NCI-H1048 (cell line): ENCODE measurements around the gene HAVCR1.
"Not testable (repeated sequence)": the region's sequence is repeated elsewhere in the genome, so short reads cannot be mapped to it uniquely, and the experiment has no call there.

ENCODE experiments used
- DNase-seq: peaks from one replicate; lab custom pipeline; 2025; lab: John Stamatoyannopoulos, UW

HAVCR1 gene

GRCh38 chr5:157049605-157050004 is 9.3 kb downstream of the HAVCR1 start:
- no peak for DNase-seq

- DNase-seq: no peak
These were observed 11.0 kb downstream of the HAVCR1 start for GRCh38 chr5:157047898-157048297.

GRCh38 chr5:157047016-157047415 is 11.9 kb downstream of the HAVCR1 start:
- DNase-seq: not testable (repeated sequence)

GRCh38 chr5:157046041-157046440 is 12.9 kb downstream of the HAVCR1 start:
- no peak for DNase-seq

GRCh38 chr5:157045601-157046000 is 13.3 kb downstream of the HAVCR1 start:
- no peak for DNase-seq

- DNase-seq: no peak
These were observed 20.2 kb downstream of the HAVCR1 start for GRCh38 chr5:157038568-157039187.

- not testable (repeated sequence) for DNase-seq
These were observed 24.5 kb downstream of the HAVCR1 start for GRCh38 chr5:157034106-157035072.

GRCh38 chr5:157033071-157033583 is 25.8 kb downstream of the HAVCR1 start:
- no peak for DNase-seq

- no peak for DNase-seq
These were observed 28.2 kb downstream of the HAVCR1 start for GRCh38 chr5:157030692-157031091.

GRCh38 chr5:157029457-157029856 is 29.5 kb downstream of the HAVCR1 start:
- DNase-seq: no peak

GRCh38 chr5:157027663-157028062 is 31.3 kb downstream of the HAVCR1 start:
- DNase-seq: not testable (repeated sequence)

GRCh38 chr5:157026789-157027424 is 32.0 kb downstream of the HAVCR1 start:
- DNase-seq: no peak

GRCh38 chr5:157025093-157025698 is 33.7 kb downstream of the HAVCR1 start:
- DNase-seq: no peak

GRCh38 chr5:157024208-157024959 is 34.5 kb downstream of the HAVCR1 start:
- DNase-seq: no peak

GRCh38 chr5:157022024-157022423 is 36.9 kb downstream of the HAVCR1 start:
- DNase-seq: no peak

- no peak for DNase-seq
These were observed 38.2 kb downstream of the HAVCR1 start for GRCh38 chr5:157020511-157021222.

GRCh38 chr5:157020002-157020401 is 38.9 kb downstream of the HAVCR1 start:
- no peak for DNase-seq

GRCh38 chr5:157014143-157014542 is 44.8 kb downstream of the HAVCR1 start:
- not testable (repeated sequence) for DNase-seq

- no peak for DNase-seq
These were observed 52.7 kb downstream of the HAVCR1 start for GRCh38 chr5:157006262-157006661.

- DNase-seq: no peak
These were observed 53.9 kb downstream of the HAVCR1 start for GRCh38 chr5:157004893-157005551.
